ENCODE data around the gene RAB3B.

- TF ChIP-seq EZH2phosphoT487 (IDR thresholded peaks at IDR 0.05), result no peak
- no peak for TF ChIP-seq CTCF (IDR thresholded peaks at IDR 0.05)
- TF ChIP-seq EZH2 (IDR thresholded peaks at IDR 0.05), result no peak
Measured at GRCh38 chr1:51978099-51978498, 12.4 kb downstream of the RAB3B start.
